SK-N-SH treated with all-trans-retinoic acid at 6 μM for 48 hours (cell line): Measurements from ENCODE around the gene S100P.

Experiments used
- ATAC-seq: fragments of 200-7000 bp; cut with Tn5 transposase; 3 replicates; pipeline ENCODE4 v1.9.1; 2020; ENCODE audit warnings: mild to moderate bottlenecking, moderate library complexity
- ARNTL ChIP-seq: fragments of 450-650 bp; formaldehyde crosslinking; IDR thresholded peaks from 2 replicates; pipeline ENCODE4 v1.5.0; 2020; ENCODE audit warnings: low read depth, mild to moderate bottlenecking, moderate library complexity, borderline replicate concordance
- BACH2 ChIP-seq: fragments of 250-450 bp; sonication (Bioruptor Pico); IDR thresholded peaks from 2 replicates; pipeline ENCODE4 v1.9.0; 2021; ENCODE audit warnings: mild to moderate bottlenecking, borderline replicate concordance
- CREB5 ChIP-seq: fragments of 250-450 bp; sonication (Bioruptor Pico); IDR thresholded peaks from 2 replicates; pipeline ENCODE4 v1.5.1; 2020; ENCODE audit warnings: low read depth, mild to moderate bottlenecking, moderate library complexity
- CSDC2 ChIP-seq: fragments of 250-450 bp; sonication (Bioruptor Pico); IDR thresholded peaks from 2 replicates; pipeline ENCODE4 v1.5.0; 2020; ENCODE audit warnings: mild to moderate bottlenecking, moderate library complexity
- CSRNP3 ChIP-seq: fragments of 250-450 bp; sonication (Bioruptor Pico); IDR thresholded peaks from 2 replicates; pipeline ENCODE4 v1.5.1; 2021; ENCODE audit warnings: mild to moderate bottlenecking, moderate library complexity
- ESRRG ChIP-seq: fragments of 250-450 bp; sonication (Bioruptor Pico); IDR thresholded peaks from 2 replicates; pipeline ENCODE4 v1.6.1; 2021; ENCODE audit warnings: mild to moderate bottlenecking
- GLIS3 ChIP-seq: fragments of 250-450 bp; sonication (Bioruptor Pico); IDR thresholded peaks from 2 replicates; pipeline ENCODE4 v1.5.0; 2020; ENCODE audit warnings: mild to moderate bottlenecking, moderate library complexity
- ISL1 ChIP-seq: fragments of 250-450 bp; sonication (Bioruptor Pico); IDR thresholded peaks from 2 replicates; pipeline ENCODE4 v2.1.2; 2022; ENCODE audit warnings: mild to moderate bottlenecking, moderate library complexity
- OSR1 ChIP-seq: fragments of 250-450 bp; sonication (Bioruptor Pico); IDR thresholded peaks from 2 replicates; pipeline ENCODE4 v1.8.0; 2022; ENCODE audit warnings: moderate library complexity, mild to moderate bottlenecking, inconsistent platforms
- POU6F1 ChIP-seq: fragments of 250-450 bp; sonication (Bioruptor Pico); IDR thresholded peaks from 2 replicates; pipeline ENCODE4 v1.8.0; 2021; ENCODE audit warnings: low read depth, mild to moderate bottlenecking, moderate library complexity, borderline replicate concordance
- RARB ChIP-seq: fragments of 250-450 bp; sonication (Bioruptor Pico); IDR thresholded peaks from 2 replicates; pipeline ENCODE4 v1.8.0; 2021; ENCODE audit warnings: mild to moderate bottlenecking, moderate library complexity
- SNAI2 ChIP-seq: fragments of 250-450 bp; sonication (Bioruptor Pico); IDR thresholded peaks from 2 replicates; pipeline ENCODE4 v1.5.0; 2020; ENCODE audit warnings: mild to moderate bottlenecking, moderate library complexity
- TCF4 ChIP-seq: fragments of 250-450 bp; sonication (Bioruptor Pico); IDR thresholded peaks from 2 replicates; pipeline ENCODE4 v1.8.0; 2021; ENCODE audit warnings: mild to moderate bottlenecking, moderate library complexity, borderline replicate concordance
- TOX ChIP-seq: fragments of 250-450 bp; sonication (Bioruptor Pico); IDR thresholded peaks from 2 replicates; pipeline ENCODE4 v1.8.0; 2021; ENCODE audit warnings: mild to moderate bottlenecking, moderate library complexity, borderline replicate concordance
- ZC3H10 ChIP-seq: fragments of 250-450 bp; sonication (Bioruptor Pico); IDR thresholded peaks from 2 replicates; pipeline ENCODE4 v1.5.1; 2021; ENCODE audit warnings: mild to moderate bottlenecking, moderate library complexity
- ZFP3 ChIP-seq: fragments of 250-450 bp; sonication (Bioruptor Pico); IDR thresholded peaks from 2 replicates; pipeline ENCODE4 v1.5.0; 2020; ENCODE audit warnings: mild to moderate bottlenecking, moderate library complexity
- ZFP30 ChIP-seq: fragments of 450-650 bp; formaldehyde crosslinking; IDR thresholded peaks from 2 replicates; pipeline ENCODE4 v1.5.0; 2022; ENCODE audit warnings: mild to moderate bottlenecking, moderate library complexity
- ZNF565 ChIP-seq: fragments of 450-650 bp; formaldehyde crosslinking; conservative IDR thresholded peaks from 2 replicates; pipeline ENCODE4 v1.5.0; 2020; ENCODE audit warnings: low read depth, mild to moderate bottlenecking, moderate library complexity
- ZNF70 ChIP-seq: fragments of 450-650 bp; formaldehyde crosslinking; IDR thresholded peaks from 2 replicates; pipeline ENCODE4 v1.5.0; 2020; ENCODE audit warnings: mild to moderate bottlenecking, moderate library complexity
- ZNF8 ChIP-seq: fragments of 450-650 bp; formaldehyde crosslinking; IDR thresholded peaks from 2 replicates; pipeline ENCODE4 v1.5.0; 2020; ENCODE audit warnings: mild to moderate bottlenecking, moderate library complexity
- TF ChIP-seq, protein P1 (sequence below): fragments of 250-450 bp; sonication (Bioruptor Pico); IDR thresholded peaks from 2 replicates; pipeline ENCODE4 v1.5.0; 2020; ENCODE audit warnings: mild to moderate bottlenecking, moderate library complexity

The S100P gene

GRCh38 chr4:6720202-6720699, 26.6 kb downstream of the S100P start:
- ATAC-seq, result peak; percentile 87

GRCh38 chr4:6721121-6721520, 27.4 kb downstream of the S100P start:
- no peak for TF ChIP-seq GLIS3
- no peak for TF ChIP-seq TOX (CRISPR knock-in tag)
- TF ChIP-seq CSRNP3 (CRISPR knock-in tag), result no peak
- TF ChIP-seq SNAI2 (CRISPR knock-in tag), result no peak
- no peak for TF ChIP-seq ZNF565 (CRISPR knock-in tag)
- no peak for ATAC-seq

More at GRCh38 chr4:6720202-6720699, 26.6 kb downstream of the S100P start:
- TF ChIP-seq CREB5 (CRISPR knock-in tag) (no peak), TCF4 (peak; percentile 17; the same call in 1 of the 2 replicates)

- TF ChIP-seq GLIS3, result no peak
- TF ChIP-seq ZNF70 (CRISPR knock-in tag), result no peak
- TF ChIP-seq ZFP3 (CRISPR knock-in tag), result no peak
- no peak for TF ChIP-seq POU6F1
- TF ChIP-seq ZNF565 (CRISPR knock-in tag), result no peak
- TF ChIP-seq CSRNP3 (CRISPR knock-in tag), result no peak
- no peak for TF ChIP-seq CSDC2
- TF ChIP-seq ZFP30 (CRISPR knock-in tag), result no peak
- TF ChIP-seq ARNTL (CRISPR knock-in tag), result no peak
- TF ChIP-seq, protein P1, sequence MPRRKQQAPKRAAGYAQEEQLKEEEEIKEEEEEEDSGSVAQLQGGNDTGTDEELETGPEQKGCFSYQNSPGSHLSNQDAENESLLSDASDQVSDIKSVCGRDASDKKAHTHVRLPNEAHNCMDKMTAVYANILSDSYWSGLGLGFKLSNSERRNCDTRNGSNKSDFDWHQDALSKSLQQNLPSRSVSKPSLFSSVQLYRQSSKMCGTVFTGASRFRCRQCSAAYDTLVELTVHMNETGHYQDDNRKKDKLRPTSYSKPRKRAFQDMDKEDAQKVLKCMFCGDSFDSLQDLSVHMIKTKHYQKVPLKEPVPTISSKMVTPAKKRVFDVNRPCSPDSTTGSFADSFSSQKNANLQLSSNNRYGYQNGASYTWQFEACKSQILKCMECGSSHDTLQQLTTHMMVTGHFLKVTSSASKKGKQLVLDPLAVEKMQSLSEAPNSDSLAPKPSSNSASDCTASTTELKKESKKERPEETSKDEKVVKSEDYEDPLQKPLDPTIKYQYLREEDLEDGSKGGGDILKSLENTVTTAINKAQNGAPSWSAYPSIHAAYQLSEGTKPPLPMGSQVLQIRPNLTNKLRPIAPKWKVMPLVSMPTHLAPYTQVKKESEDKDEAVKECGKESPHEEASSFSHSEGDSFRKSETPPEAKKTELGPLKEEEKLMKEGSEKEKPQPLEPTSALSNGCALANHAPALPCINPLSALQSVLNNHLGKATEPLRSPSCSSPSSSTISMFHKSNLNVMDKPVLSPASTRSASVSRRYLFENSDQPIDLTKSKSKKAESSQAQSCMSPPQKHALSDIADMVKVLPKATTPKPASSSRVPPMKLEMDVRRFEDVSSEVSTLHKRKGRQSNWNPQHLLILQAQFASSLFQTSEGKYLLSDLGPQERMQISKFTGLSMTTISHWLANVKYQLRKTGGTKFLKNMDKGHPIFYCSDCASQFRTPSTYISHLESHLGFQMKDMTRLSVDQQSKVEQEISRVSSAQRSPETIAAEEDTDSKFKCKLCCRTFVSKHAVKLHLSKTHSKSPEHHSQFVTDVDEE (CRISPR knock-in tag), result no peak
- TF ChIP-seq ZC3H10, result no peak
- no peak for TF ChIP-seq ZNF8
- no peak for TF ChIP-seq OSR1 (CRISPR knock-in tag)
- TF ChIP-seq ISL1 (CRISPR knock-in tag), result no peak
- no peak for TF ChIP-seq BACH2 (CRISPR knock-in tag)
- no peak for TF ChIP-seq RARB (CRISPR knock-in tag)
- TF ChIP-seq ESRRG (CRISPR knock-in tag), result no peak
- no peak for TF ChIP-seq TCF4
- no peak for ATAC-seq
Observed at GRCh38 chr4:6722891-6723290, 29.2 kb downstream of the S100P start.

GRCh38 chr4:6723851-6724250, 30.2 kb downstream of the S100P start:
- no peak for ATAC-seq
- TF ChIP-seq ARNTL (CRISPR knock-in tag), result no peak
